K562 (cell line): ENCODE data around the gene CDKL5. TPM values are rescaled to one million over a fixed set of nuclear protein-coding genes. Genes with fewer than 3 reads are reported as not detected.

Experiments
- ATAC-seq: fragments of 200-7000 bp; cut with Tn5 transposase; 3 replicates; pipeline ENCODE4 v1.9.1; 2020; ENCODE audit warnings: moderate library complexity
- BruUV-seq: library from RNA; stranded (reverse); fragments of 400-500 nt; replicated peaks from 2 replicates; lab custom pipeline; 2021; lab: Mats Ljungman, UMichigan
- CTCF ChIA-PET: fragments of 300-600 bp; formaldehyde crosslinking; extraction: SDS; loops from one replicate; lab custom pipeline; 2021; ENCODE audit warnings: low intra/inter-chr PET ratio; lab: Yijun Ruan, JAX
- POLR2A ChIA-PET: fragments of 300-600, 350-650 bp; sonication (Branson Sonifier 250); formaldehyde crosslinking; extraction: SDS; loops from one replicate; lab custom pipeline; 2021; ENCODE audit warnings: antibody characterized with exemption, inconsistent platforms; lab: Yijun Ruan, JAX
- DNase-seq, 4 experiments: peaks; one replicate each; pipeline versions ENCODE4 v3.0.0 to v3.0.0-alpha.2; 2011 to 2018; ENCODE audit warnings: low spot score in 3 of 4, mixed read lengths in 3 of 4; ENCODE audit errors: extremely low read depth in 1 of 4
- FAIRE-seq: peaks from 2 replicates; lab custom pipeline; 2011; peaks lifted over from hg19 to GRCh38; lab: Jason Lieb, UNC
- H2AFZ ChIP-seq: 2 replicates; pipeline ENCODE4 v1.6.0; 2011; ENCODE audit warnings: low read depth, low read length, control low read depth, inconsistent platforms
- H3K27ac ChIP-seq: fragments of 200-600 bp; 3 replicates; pipeline ENCODE4 v1.8.0; 2011; ENCODE audit warnings: low read depth, mild to moderate bottlenecking, control low read depth, inconsistent platforms, low read length, moderate library complexity, mixed read lengths; ENCODE audit errors: extremely low read depth
- H3K27me3 ChIP-seq, 2 experiments: fragments of 300-600 bp in 1 of 2; 2 replicates in 1 of 2; 3 replicates in 1 of 2; pipeline versions ENCODE4 v1.6.0 to v1.8.0; 2011; ENCODE audit warnings: inconsistent platforms in 2 of 2, low read length in 2 of 2, mild to moderate bottlenecking in 1 of 2, mixed read lengths in 1 of 2, moderate library complexity in 1 of 2; ENCODE audit not compliant: control insufficient read depth in 2 of 2, insufficient read depth in 2 of 2
- H3K36me3 ChIP-seq: fragments of 300-600 bp; 3 replicates; pipeline ENCODE4 v1.8.0; 2011; ENCODE audit warnings: mild to moderate bottlenecking, low read length, inconsistent platforms; ENCODE audit not compliant: control insufficient read depth, insufficient read depth
- H3K4me1 ChIP-seq, 2 experiments: fragments of 200-600 bp in 1 of 2; replicated peaks in 1 of 2; 2 replicates in 1 of 2; 3 replicates in 1 of 2; pipeline versions ENCODE4 v1.5.1 to v1.8.0; 2011; ENCODE audit warnings: inconsistent platforms in 2 of 2, low read length in 2 of 2, mild to moderate bottlenecking in 1 of 2, mixed read lengths in 1 of 2, moderate library complexity in 1 of 2; ENCODE audit not compliant: control insufficient read depth in 2 of 2, insufficient read depth in 2 of 2
- H3K4me2 ChIP-seq: 2 replicates; pipeline ENCODE4 v1.6.1; 2011; ENCODE audit warnings: low read length, control low read depth, inconsistent platforms, mixed read lengths; ENCODE audit not compliant: insufficient read depth
- H3K4me3 ChIP-seq: fragments of 200-600 bp; sonication (generic), shearing (Covaris generic); 2 replicates; pipeline ENCODE4 v1.5.1; 2016; ENCODE audit warnings: control low read depth, inconsistent platforms
- H3K79me2 ChIP-seq: fragments of 200-600 bp; 3 replicates; pipeline ENCODE4 v1.8.0; 2011; ENCODE audit warnings: low read length, inconsistent platforms; ENCODE audit not compliant: control insufficient read depth, insufficient read depth
- H3K9ac ChIP-seq, 2 experiments: 2 replicates each; pipeline versions ENCODE4 v1.6.0 to v1.6.1; 2011; ENCODE audit warnings: low read depth in 2 of 2, low read length in 2 of 2, control low read depth in 1 of 2, inconsistent platforms in 1 of 2, mild to moderate bottlenecking in 1 of 2, mixed read lengths in 1 of 2; ENCODE audit not compliant: insufficient read depth in 1 of 2
- H3K9me1 ChIP-seq: one replicate; pipeline ENCODE4 v1.6.0; 2011; ENCODE audit warnings: inconsistent platforms, mild to moderate bottlenecking, low read length, moderate library complexity; ENCODE audit not compliant: control insufficient read depth, insufficient read depth
- H3K9me3 ChIP-seq: replicated peaks from 2 replicates; pipeline ENCODE4 v1.5.1; 2011; ENCODE audit warnings: low read depth, low read length, inconsistent platforms; ENCODE audit not compliant: control insufficient read depth, insufficient read depth
- H4K20me1 ChIP-seq: replicated peaks from 2 replicates; pipeline ENCODE4 v1.6.1; 2011; ENCODE audit warnings: low read length, inconsistent platforms, mixed read lengths; ENCODE audit not compliant: control insufficient read depth, insufficient read depth
- BRF1 ChIP-seq: IDR thresholded peaks from 3 replicates; pipeline ENCODE4 v1.6.1; 2011; ENCODE audit warnings: borderline replicate concordance, mild to moderate bottlenecking; ENCODE audit not compliant: insufficient read length; ENCODE audit errors: extremely low read depth
- HDAC8 ChIP-seq: fragments of 450-650 bp; IDR thresholded peaks from 2 replicates; pipeline ENCODE4 v1.6.1; 2016; ENCODE audit warnings: mild to moderate bottlenecking, missing genetic modification characterization, moderate library complexity, missing compliant biosample characterization
- ZBTB7A ChIP-seq: IDR thresholded peaks from 2 replicates; pipeline ENCODE4 v1.6.1; 2011; ENCODE audit warnings: low read depth, mild to moderate bottlenecking, low read length, moderate library complexity, borderline replicate concordance; ENCODE audit not compliant: control insufficient read depth
- ZC3H4 ChIP-seq: sonication (generic); formaldehyde crosslinking; IDR thresholded peaks from 2 replicates; pipeline ENCODE4 v1.9.0; 2021; ENCODE audit warnings: missing genetic modification reagents, borderline replicate concordance
- ZNF57 ChIP-seq: fragments of 450-650 bp; formaldehyde crosslinking; IDR thresholded peaks from 2 replicates; pipeline ENCODE4 v1.4.0; 2020; ENCODE audit warnings: mild to moderate bottlenecking, moderate library complexity
- ZNF79 ChIP-seq: fragments of 250-450 bp; sonication (Bioruptor Pico); IDR thresholded peaks from 2 replicates; pipeline ENCODE4 v1.4.0; 2020; ENCODE audit warnings: low read depth, mild to moderate bottlenecking, moderate library complexity
- WGBS: fragments of 100-300 bp; shearing (Covaris generic); methylation state at CpG from one replicate; pipeline ENCODE4 v1.1.6; 2016; ENCODE audit warnings: low coverage, mixed read lengths; ENCODE audit not compliant: insufficient coverage; ENCODE audit errors: missing lambda C conversion rate; 5-methylcytosine and 5-hydroxymethylcytosine counted together
- in situ Hi-C: fragments of 300-500 bp; cut with MboI; formaldehyde crosslinking; loops from 4 replicates; pipeline ENCODE4 v1.15.0; 2018; ENCODE audit warnings: inconsistent platforms, mixed read lengths
- intact Hi-C: fragments of 100-400 bp; cut with micrococcal nuclease; formaldehyde crosslinking; loops from 2 replicates; pipeline ENCODE4 v1.14.2; 2022
- polyA plus RNA-seq, 8 experiments: library from polyadenylated mRNA; depleted of rRNA in 4 of 8; stranded (reverse) in 5 of 8; unstranded in 3 of 8; fragments of >200 nt; fragmentation: Nextera tagmentation in 2 of 8; fragmentation: Illumina TruSeq in 1 of 8; extraction: Ambion mirVana in 2 of 8; extraction: Trizol in 1 of 8; gene quantifications; 2 replicates each; pipeline versions ENCODE4 v1.2.1 to v1.2.3, GENCODE V29; 2011 to 2014; ENCODE audit warnings: inconsistent platforms in 1 of 8, missing spikeins in 1 of 8
- total RNA-seq, 7 experiments: library from RNA; depleted of rRNA in 6 of 7; stranded (reverse); fragments of >200 nt in 6 of 7; fragmentation: Illumina TruSeq in 2 of 7; extraction: Trizol in 2 of 7; gene quantifications; 2 replicates each; pipeline versions ENCODE4 v1.2.1 to v1.2.3, GENCODE V29; 2011 to 2021; ENCODE audit warnings: low replicate concordance in 1 of 7
- TF ChIP-seq, protein P1 (sequence below): fragments of 250-450 bp; sonication (Bioruptor Pico); IDR thresholded peaks from 2 replicates; pipeline ENCODE4 v1.5.1; 2021; ENCODE audit warnings: mild to moderate bottlenecking
- TF ChIP-seq, protein P2 (sequence below): sonication (generic); formaldehyde crosslinking; IDR thresholded peaks from 2 replicates; pipeline ENCODE4 v1.8.0; 2023; ENCODE audit warnings: mild to moderate bottlenecking, missing genetic modification reagents
- TF ChIP-seq, protein P3 (sequence below): fragments of 450-650 bp; conservative IDR thresholded peaks from 2 replicates; pipeline ENCODE4 v1.6.1; 2016; ENCODE audit warnings: missing genetic modification characterization, low read depth, mild to moderate bottlenecking, control low read depth, missing compliant biosample characterization
- TF ChIP-seq, protein P4 (sequence below): fragments of 200-400 bp; formaldehyde crosslinking; IDR thresholded peaks from 2 replicates; pipeline ENCODE4 v1.6.1; 2017; ENCODE audit warnings: mild to moderate bottlenecking, low read depth, low read length, moderate library complexity

Gene CDKL5
- total and polyA plus RNA-seq, 9 of the 15 experiments (the other 6 are each of a cell fraction or from before 2014, with no cell fraction given), result under 0.01 to 0.21 (median 0.04) TPM

DNA sequence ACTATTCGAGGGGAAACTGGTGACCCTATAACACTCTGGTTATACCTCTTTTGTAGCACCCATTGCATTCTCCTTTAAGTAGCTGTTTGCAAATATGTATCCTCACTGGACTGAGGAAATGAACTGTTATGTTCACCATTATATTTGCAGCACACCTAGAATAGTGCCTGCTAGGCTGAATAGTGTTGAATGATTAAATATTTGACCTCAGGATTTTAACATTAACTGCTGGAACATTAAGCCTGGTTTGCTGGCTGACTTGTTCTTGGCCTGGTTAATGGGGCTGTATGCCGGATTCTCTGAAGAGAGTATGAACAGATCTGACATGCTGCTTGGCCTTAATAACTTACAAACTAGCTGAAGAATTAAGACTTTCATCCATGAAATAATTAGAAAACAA lies 166.4 kb downstream of the CDKL5 start (continued):
- TF ChIP-seq, protein P1, sequence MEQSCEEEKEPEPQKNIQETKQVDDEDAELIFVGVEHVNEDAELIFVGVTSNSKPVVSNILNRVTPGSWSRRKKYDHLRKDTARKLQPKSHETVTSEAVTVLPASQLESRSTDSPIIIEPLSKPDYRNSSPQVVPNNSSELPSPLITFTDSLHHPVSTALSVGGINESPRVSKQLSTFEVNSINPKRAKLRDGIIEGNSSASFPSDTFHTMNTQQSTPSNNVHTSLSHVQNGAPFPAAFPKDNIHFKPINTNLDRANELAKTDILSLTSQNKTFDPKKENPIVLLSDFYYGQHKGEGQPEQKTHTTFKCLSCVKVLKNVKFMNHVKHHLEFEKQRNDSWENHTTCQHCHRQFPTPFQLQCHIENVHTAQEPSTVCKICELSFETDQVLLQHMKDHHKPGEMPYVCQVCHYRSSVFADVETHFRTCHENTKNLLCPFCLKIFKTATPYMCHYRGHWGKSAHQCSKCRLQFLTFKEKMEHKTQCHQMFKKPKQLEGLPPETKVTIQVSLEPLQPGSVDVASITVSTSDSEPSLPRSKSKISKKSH (CRISPR knock-in tag), result no peak
- TF ChIP-seq, protein P2, sequence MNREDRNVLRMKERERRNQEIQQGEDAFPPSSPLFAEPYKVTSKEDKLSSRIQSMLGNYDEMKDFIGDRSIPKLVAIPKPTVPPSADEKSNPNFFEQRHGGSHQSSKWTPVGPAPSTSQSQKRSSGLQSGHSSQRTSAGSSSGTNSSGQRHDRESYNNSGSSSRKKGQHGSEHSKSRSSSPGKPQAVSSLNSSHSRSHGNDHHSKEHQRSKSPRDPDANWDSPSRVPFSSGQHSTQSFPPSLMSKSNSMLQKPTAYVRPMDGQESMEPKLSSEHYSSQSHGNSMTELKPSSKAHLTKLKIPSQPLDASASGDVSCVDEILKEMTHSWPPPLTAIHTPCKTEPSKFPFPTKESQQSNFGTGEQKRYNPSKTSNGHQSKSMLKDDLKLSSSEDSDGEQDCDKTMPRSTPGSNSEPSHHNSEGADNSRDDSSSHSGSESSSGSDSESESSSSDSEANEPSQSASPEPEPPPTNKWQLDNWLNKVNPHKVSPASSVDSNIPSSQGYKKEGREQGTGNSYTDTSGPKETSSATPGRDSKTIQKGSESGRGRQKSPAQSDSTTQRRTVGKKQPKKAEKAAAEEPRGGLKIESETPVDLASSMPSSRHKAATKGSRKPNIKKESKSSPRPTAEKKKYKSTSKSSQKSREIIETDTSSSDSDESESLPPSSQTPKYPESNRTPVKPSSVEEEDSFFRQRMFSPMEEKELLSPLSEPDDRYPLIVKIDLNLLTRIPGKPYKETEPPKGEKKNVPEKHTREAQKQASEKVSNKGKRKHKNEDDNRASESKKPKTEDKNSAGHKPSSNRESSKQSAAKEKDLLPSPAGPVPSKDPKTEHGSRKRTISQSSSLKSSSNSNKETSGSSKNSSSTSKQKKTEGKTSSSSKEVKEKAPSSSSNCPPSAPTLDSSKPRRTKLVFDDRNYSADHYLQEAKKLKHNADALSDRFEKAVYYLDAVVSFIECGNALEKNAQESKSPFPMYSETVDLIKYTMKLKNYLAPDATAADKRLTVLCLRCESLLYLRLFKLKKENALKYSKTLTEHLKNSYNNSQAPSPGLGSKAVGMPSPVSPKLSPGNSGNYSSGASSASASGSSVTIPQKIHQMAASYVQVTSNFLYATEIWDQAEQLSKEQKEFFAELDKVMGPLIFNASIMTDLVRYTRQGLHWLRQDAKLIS (CRISPR knock-in tag), result no peak
- TF ChIP-seq ZBTB7A (no peak), ZC3H4 (CRISPR knock-in tag) (no peak), BRF1 (no peak)
- TF ChIP-seq, all 486 proteins: peak for 0

DNA sequence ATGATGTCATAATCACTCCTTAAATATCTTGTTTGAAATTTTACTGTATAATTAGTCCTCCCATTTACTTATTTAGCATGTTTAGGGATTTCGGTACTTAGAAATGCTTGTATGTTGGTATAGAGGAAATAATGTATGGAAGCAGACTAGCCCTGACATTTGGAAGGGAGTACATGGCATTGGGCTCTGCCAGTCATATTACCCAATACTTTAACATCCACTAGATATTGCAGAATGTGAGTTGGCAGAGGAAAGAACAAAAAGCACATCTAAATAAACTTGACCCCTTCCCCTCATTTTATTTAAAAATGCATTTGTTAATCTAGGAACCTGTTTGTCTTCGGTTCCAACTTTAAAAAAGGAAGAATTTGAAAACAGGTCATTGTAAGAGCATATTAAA lies 168.7 kb downstream of the CDKL5 start:
- ATAC-seq (no peak), DNase-seq (no peak), FAIRE-seq (no peak)
- CTCF ChIA-PET, result no interaction called here
- POLR2A ChIA-PET, result no interaction called here
- Histone ChIP-seq H4K20me1 (no peaks in the 10 kb centered on the region), H3K36me3 (no peaks in the 10 kb centered on the region), H2AFZ (no peak overlapping the region), H3K9me3 (no peaks in the 10 kb centered on the region), H3K4me3 (no peak overlapping the region), H3K4me1 (no peaks in the 10 kb centered on the region), H3K79me2 (no peaks in the 10 kb centered on the region), H3K27ac (no peak overlapping the region), H3K27me3 (no peaks in the 10 kb centered on the region), H3K9me1 (no peaks in the 10 kb centered on the region), H3K9ac (no peak overlapping the region), H3K4me2 (no peak overlapping the region)
- intact Hi-C loops, result no loop called here
- BruUV-seq, result no TSS peak
- 4% methylated on average over 2 of the region's 2 CpGs for WGBS
- in situ Hi-C loops, result no loop called here
- TF ChIP-seq ZNF79 (CRISPR knock-in tag), result no peak
- TF ChIP-seq HDAC8 (tag), result no peak
- TF ChIP-seq ZNF57 (CRISPR knock-in tag), result no peak
- TF ChIP-seq, protein P3, sequence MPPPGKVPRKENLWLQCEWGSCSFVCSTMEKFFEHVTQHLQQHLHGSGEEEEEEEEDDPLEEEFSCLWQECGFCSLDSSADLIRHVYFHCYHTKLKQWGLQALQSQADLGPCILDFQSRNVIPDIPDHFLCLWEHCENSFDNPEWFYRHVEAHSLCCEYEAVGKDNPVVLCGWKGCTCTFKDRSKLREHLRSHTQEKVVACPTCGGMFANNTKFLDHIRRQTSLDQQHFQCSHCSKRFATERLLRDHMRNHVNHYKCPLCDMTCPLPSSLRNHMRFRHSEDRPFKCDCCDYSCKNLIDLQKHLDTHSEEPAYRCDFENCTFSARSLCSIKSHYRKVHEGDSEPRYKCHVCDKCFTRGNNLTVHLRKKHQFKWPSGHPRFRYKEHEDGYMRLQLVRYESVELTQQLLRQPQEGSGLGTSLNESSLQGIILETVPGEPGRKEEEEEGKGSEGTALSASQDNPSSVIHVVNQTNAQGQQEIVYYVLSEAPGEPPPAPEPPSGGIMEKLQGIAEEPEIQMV (tag), result no peak
- TF ChIP-seq, protein P4, sequence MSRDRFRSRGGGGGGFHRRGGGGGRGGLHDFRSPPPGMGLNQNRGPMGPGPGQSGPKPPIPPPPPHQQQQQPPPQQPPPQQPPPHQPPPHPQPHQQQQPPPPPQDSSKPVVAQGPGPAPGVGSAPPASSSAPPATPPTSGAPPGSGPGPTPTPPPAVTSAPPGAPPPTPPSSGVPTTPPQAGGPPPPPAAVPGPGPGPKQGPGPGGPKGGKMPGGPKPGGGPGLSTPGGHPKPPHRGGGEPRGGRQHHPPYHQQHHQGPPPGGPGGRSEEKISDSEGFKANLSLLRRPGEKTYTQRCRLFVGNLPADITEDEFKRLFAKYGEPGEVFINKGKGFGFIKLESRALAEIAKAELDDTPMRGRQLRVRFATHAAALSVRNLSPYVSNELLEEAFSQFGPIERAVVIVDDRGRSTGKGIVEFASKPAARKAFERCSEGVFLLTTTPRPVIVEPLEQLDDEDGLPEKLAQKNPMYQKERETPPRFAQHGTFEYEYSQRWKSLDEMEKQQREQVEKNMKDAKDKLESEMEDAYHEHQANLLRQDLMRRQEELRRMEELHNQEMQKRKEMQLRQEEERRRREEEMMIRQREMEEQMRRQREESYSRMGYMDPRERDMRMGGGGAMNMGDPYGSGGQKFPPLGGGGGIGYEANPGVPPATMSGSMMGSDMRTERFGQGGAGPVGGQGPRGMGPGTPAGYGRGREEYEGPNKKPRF, result no peak
